BLaER1 treated with 17β-estradiol and CSF1 and Interleukin-3, amounts not matched to agents 10 nM and 100 nM (cell line): ENCODE data around the gene CBL.
A peak's percentile ranks its signal among the peaks of the same experiment; 100 is the strongest.
"Not testable (repeated sequence)": the region's sequence is repeated elsewhere in the genome, so short reads cannot be mapped to it uniquely, and the experiment has no call there.

ENCODE experiments used
- H3K27ac ChIP-seq, 11 experiments: shearing (Covaris generic); formaldehyde crosslinking; 2 replicates each; pipeline ENCODE4 v1.8.1; 2022
- H3K27me3 ChIP-seq, 11 experiments: shearing (Covaris generic); formaldehyde crosslinking; 2 replicates each; pipeline ENCODE4 v1.8.1; 2022
- H3K36me3 ChIP-seq, 11 experiments: shearing (Covaris generic); formaldehyde crosslinking; 2 replicates each; pipeline ENCODE4 v1.8.1; 2022
- H3K4me1 ChIP-seq, 10 experiments: shearing (Covaris generic); formaldehyde crosslinking; 2 replicates each; pipeline ENCODE4 v1.8.1; 2022
- H3K4me2 ChIP-seq, 11 experiments: shearing (Covaris generic); formaldehyde crosslinking; 2 replicates each; pipeline ENCODE4 v1.8.1; 2022
- H3K4me3 ChIP-seq, 10 experiments: shearing (Covaris generic); formaldehyde crosslinking; 2 replicates each; pipeline ENCODE4 v1.8.1; 2022
- H3K9ac ChIP-seq, 11 experiments: shearing (Covaris generic); formaldehyde crosslinking; 2 replicates each; pipeline ENCODE4 v1.8.1; 2022
- H3K9me3 ChIP-seq, 11 experiments: shearing (Covaris generic); formaldehyde crosslinking; replicated peaks in 1 of 11; 2 replicates each; pipeline ENCODE4 v1.8.1; 2022
- H4K20me1 ChIP-seq, 11 experiments: shearing (Covaris generic); formaldehyde crosslinking; 2 replicates each; pipeline ENCODE4 v1.8.1; 2022
- Cebpa-rat ChIP-seq, 11 experiments: shearing (Covaris generic); IDR thresholded peaks; 2 replicates each; pipeline ENCODE4 v1.8.1; 2022

CBL gene

GRCh38 chr11:119205574-119206510, at the start of gene CBL:
CBL (plus strand) TSS chr11:119206339; CDS start chr11:119206418, 79 bp downstream.
- Histone ChIP-seq H4K20me1 (peaks cover 33 to 41% (median 36%) of the 10 kb centered on the region in 11 experiments; a peak in 21 of 22 replicates), H3K4me1 (peaks cover 25 to 52% (median 38%) of the 10 kb centered on the region in 10 experiments), H3K4me2 (peak within 1 kb of the TSS; percentile 85 to 97 (median 93)), H3K9ac (peak within 1 kb of the TSS; percentile 84 to 98 (median 92)), H3K27me3 (no peaks in the 10 kb centered on the region), H3K36me3 (peaks cover 0 to 14% (median 4%) of the 10 kb centered on the region in 11 experiments; a peak in 5 of 22 replicates), H3K27ac (peak within 1 kb of the TSS; percentile 84 to 93 (median 89)), H3K9me3 (no peaks in the 10 kb centered on the region), H3K4me3 (peak within 1 kb of the TSS; percentile 81 to 99 (median 97))
- TF ChIP-seq Cebpa-rat (IDR thresholded peaks at IDR 0.05), result no peak

DNA sequence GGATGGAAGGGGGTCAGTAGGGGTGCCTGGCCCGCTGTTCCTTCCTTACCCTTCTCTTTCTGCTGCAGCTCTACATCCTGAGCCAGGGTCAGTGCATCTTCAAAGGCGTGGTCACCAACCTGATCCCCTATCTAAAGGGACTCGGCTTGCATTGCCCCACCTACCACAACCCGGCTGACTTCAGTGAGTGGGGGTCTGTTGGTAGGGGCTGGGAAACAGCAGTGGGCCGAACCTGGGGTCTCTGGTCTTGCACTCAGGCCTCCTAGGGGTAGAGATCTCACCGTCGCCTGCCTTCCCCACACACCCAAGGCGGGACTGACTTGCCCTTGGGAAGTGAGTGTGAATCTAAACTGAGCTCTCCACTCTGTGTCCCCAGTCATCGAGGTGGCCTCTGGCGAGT, 49.6 kb upstream of the CBL start:
- Histone ChIP-seq H4K20me1 (no peaks in the 10 kb centered on the region; a peak in 1 of 22 replicates), H3K27ac (no peak overlapping the region), H3K4me3 (no peak overlapping the region), H3K9me3 (no peaks in the 10 kb centered on the region), H3K27me3 (peaks cover 0 to 12% (median 8%) of the 10 kb centered on the region in 11 experiments; a peak in 15 of 22 replicates), H3K36me3 (no peaks in the 10 kb centered on the region), H3K4me2 (no peak overlapping the region), H3K9ac (no peak overlapping the region), H3K4me1 (peaks cover 0 to 8% (median 0%) of the 10 kb centered on the region in 10 experiments; a peak in 3 of 20 replicates)
- no peak for TF ChIP-seq Cebpa-rat (IDR thresholded peaks at IDR 0.05)

- Histone ChIP-seq H3K4me1 (peaks cover 0 to 8% (median 0%) of the 10 kb centered on the region in 10 experiments; a peak in 3 of 20 replicates), H3K4me3 (no peak overlapping the region), H3K9ac (no peak overlapping the region), H3K36me3 (no peaks in the 10 kb centered on the region), H3K27ac (no peak overlapping the region), H3K27me3 (peaks cover 0 to 6% (median 2%) of the 10 kb centered on the region in 11 experiments; a peak in 7 of 22 replicates), H4K20me1 (no peaks in the 10 kb centered on the region; a peak in 1 of 22 replicates), H3K9me3 (no peaks in the 10 kb centered on the region), H3K4me2 (no peak overlapping the region)
- no peak for TF ChIP-seq Cebpa-rat (IDR thresholded peaks at IDR 0.05)
Observed at GRCh38 chr11:119157063-119157462, 49.1 kb upstream of the CBL start.

DNA sequence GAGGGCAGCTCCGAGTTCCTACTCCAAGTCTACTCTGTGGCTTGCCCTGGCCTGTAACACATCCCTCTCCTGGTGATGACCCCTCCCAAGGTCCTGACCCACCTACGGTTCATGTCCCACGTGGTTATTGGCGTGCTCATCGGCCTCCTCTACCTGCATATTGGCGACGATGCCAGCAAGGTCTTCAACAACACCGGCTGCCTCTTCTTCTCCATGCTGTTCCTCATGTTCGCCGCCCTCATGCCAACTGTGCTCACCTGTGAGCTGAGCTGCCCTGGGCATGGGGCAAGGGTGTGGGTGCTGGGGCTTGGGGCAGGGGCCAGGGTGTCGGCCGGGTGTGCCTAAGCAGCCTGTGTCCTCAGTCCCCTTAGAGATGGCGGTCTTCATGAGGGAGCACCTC, 47.7 kb upstream of the CBL start:
- Histone ChIP-seq H3K9me3 (no peaks in the 10 kb centered on the region), H3K27ac (no peak overlapping the region), H3K27me3 (no peaks in the 10 kb centered on the region), H3K4me3 (no peak overlapping the region), H3K9ac (no peak overlapping the region), H4K20me1 (no peaks in the 10 kb centered on the region), H3K4me2 (no peak overlapping the region), H3K36me3 (no peaks in the 10 kb centered on the region), H3K4me1 (peaks cover 0 to 8% (median 0%) of the 10 kb centered on the region in 10 experiments; a peak in 3 of 20 replicates)
- TF ChIP-seq Cebpa-rat (IDR thresholded peaks at IDR 0.05), result no peak

DNA sequence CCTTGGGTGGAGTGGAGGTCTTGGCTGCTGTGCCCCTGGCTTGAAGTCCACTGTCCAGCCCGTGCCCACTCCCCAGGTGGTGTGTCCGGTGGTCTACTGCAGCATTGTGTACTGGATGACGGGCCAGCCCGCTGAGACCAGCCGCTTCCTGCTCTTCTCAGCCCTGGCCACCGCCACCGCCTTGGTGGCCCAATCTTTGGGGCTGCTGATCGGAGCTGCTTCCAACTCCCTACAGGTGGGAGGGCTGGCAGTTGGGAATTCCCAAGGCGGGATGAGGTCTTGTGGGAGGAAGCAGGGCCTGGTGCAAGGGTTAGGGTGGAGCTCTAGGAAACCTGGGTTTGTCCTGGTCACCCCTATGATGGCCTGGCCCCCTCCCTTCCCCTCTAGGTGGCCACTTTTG, 46.0 kb upstream of the CBL start:
- Histone ChIP-seq H3K9ac (no peak overlapping the region), H3K9me3 (no peaks in the 10 kb centered on the region), H4K20me1 (no peaks in the 10 kb centered on the region), H3K4me3 (no peak overlapping the region), H3K36me3 (no peaks in the 10 kb centered on the region), H3K27me3 (no peaks in the 10 kb centered on the region), H3K4me1 (peaks cover 0 to 8% (median 0%) of the 10 kb centered on the region in 10 experiments; a peak in 3 of 20 replicates), H3K27ac (no peak overlapping the region), H3K4me2 (no peak overlapping the region)
- no peak for TF ChIP-seq Cebpa-rat (IDR thresholded peaks at IDR 0.05)

- Histone ChIP-seq H3K9me3 (no peaks in the 10 kb centered on the region), H3K9ac (no peak overlapping the region), H3K27me3 (no peaks in the 10 kb centered on the region), H3K4me1 (peaks cover 8 to 13% (median 11%) of the 10 kb centered on the region in 10 experiments), H3K27ac (no peak overlapping the region), H4K20me1 (no peaks in the 10 kb centered on the region), H3K4me3 (no peak overlapping the region), H3K4me2 (no peak overlapping the region), H3K36me3 (no peaks in the 10 kb centered on the region)
- no peak for TF ChIP-seq Cebpa-rat (IDR thresholded peaks at IDR 0.05)
Observed at GRCh38 chr11:119161871-119162270, 44.3 kb upstream of the CBL start.

DNA sequence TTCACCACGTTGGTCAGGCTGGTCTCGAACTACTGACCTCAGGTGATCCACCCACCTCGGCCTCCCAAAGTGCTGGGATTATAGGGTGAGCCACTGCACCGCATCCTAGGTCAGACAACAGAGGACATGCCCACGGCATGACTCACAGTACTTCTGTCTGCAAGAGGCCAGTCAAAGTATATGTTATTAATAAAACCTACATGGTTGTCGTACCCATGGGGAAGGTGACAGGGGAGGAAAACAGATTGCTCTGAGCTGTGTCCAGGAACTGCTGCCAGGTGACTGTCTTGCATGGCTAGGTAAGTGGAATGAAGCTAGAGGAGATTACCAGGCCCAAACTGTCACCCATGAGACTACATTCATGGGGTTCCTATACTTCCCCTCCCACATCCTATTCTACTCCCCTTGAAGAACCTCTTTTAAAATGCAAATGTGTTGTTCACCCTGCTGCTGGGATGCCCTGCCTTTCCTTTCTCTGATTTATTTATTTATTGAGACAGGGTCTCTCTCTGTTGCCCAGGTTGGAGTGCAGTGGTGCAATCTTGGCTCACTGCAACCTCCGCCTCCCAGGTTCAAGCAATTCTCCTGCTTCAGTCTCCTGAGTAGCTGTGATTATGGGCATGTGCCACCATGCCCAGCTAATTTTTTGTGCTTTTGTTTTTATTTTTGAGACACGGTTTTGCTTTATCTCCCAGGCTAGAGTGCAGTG, 39.6 kb upstream of the CBL start:
- H3K4me3 ChIP-seq, result no peak overlapping the region
- peak overlapping the region in 1 of 11 experiments; percentile 27; a peak in 2 of 22 replicates for H3K9ac ChIP-seq
- no peak overlapping the region for H3K27ac ChIP-seq
- H3K9me3 ChIP-seq, result no peaks in the 10 kb centered on the region
- H3K27me3 ChIP-seq, result no peaks in the 10 kb centered on the region
- H3K36me3 ChIP-seq, result no peaks in the 10 kb centered on the region
- peaks cover 20 to 41% (median 34%) of the 10 kb centered on the region in 10 experiments for H3K4me1 ChIP-seq
- no peak for TF ChIP-seq Cebpa-rat (IDR thresholded peaks at IDR 0.05)
- peak overlapping the region; percentile 13 to 69 (median 40); a peak in 19 of 22 replicates for H3K4me2 ChIP-seq
- no peaks in the 10 kb centered on the region for H4K20me1 ChIP-seq

GRCh38 chr11:119167077-119167458, 39.1 kb upstream of the CBL start:
- not testable (repeated sequence) for H3K9me3 ChIP-seq, H3K4me3 ChIP-seq, H3K36me3 ChIP-seq, H3K27ac ChIP-seq, H3K27me3 ChIP-seq, H4K20me1 ChIP-seq
- H3K4me2 ChIP-seq, result peak overlapping the region in 9 of 11 experiments; percentile 13 to 69 (median 52); a peak in 13 of 22 replicates
- 0 out of 22 replicates have a peak overlapping the region, but pooled peaks of 1 of the 11 experiments have one; percentile 15 for H3K9ac ChIP-seq
- peaks cover 23 to 43% (median 36%) of the 10 kb centered on the region in 10 experiments for H3K4me1 ChIP-seq

- Histone ChIP-seq H3K27ac (no peak overlapping the region), H3K4me1 (peaks cover 32 to 50% (median 42%) of the 10 kb centered on the region in 10 experiments), H3K27me3 (no peaks in the 10 kb centered on the region), H3K9me3 (no peaks in the 10 kb centered on the region), H3K36me3 (no peaks in the 10 kb centered on the region), H3K4me2 (peak overlapping the region in 7 of 11 experiments; percentile 8 to 97 (median 90); a peak in 4 of 22 replicates), H4K20me1 (no peaks in the 10 kb centered on the region), H3K4me3 (peak overlapping the region in 5 of 10 experiments; percentile 71 to 89 (median 75); a peak in 4 of 20 replicates), H3K9ac (peak overlapping the region in 1 of 11 experiments; percentile 96; a peak in 1 of 22 replicates)
- no peak for TF ChIP-seq Cebpa-rat (IDR thresholded peaks at IDR 0.05)
Observed at GRCh38 chr11:119167933-119168332, 38.2 kb upstream of the CBL start.
